GM12864 (cell line): ENCODE results near the gene COPZ1.
A peak's percentile ranks its signal among the peaks of the same experiment; 100 is the strongest.

ENCODE experiments used
- DNase-seq: peaks from one replicate; pipeline ENCODE4 v3.0.0-alpha.2; 2011; ENCODE audit warnings: low read depth
- H3K4me3 ChIP-seq: 2 replicates; pipeline ENCODE4 v1.5.1; 2011; ENCODE audit warnings: mild to moderate bottlenecking, low read depth, low read length, control low read depth
- CTCF ChIP-seq: IDR thresholded peaks from 2 replicates; pipeline ENCODE4 v1.5.1; 2011; ENCODE audit warnings: low read depth, mild to moderate bottlenecking, moderate library complexity, low read length, control low read depth, inconsistent platforms; ENCODE audit errors: missing control alignments

Gene COPZ1

GRCh38 chr12:54355104-54355815 is 30.3 kb downstream of the COPZ1 start:
- TF ChIP-seq CTCF = peak; percentile 13
- no peak for DNase-seq
- no peak overlapping the region for H3K4me3 ChIP-seq

GRCh38 chr12:54356228-54356627 is 31.3 kb downstream of the COPZ1 start:
- no peak for DNase-seq
- no peak for TF ChIP-seq CTCF
- H3K4me3 ChIP-seq = no peak overlapping the region

- TF ChIP-seq CTCF = no peak
- DNase-seq = no peak
- no peak overlapping the region for H3K4me3 ChIP-seq
Observed at GRCh38 chr12:54356951-54357356, 32.0 kb downstream of the COPZ1 start.

GRCh38 chr12:54357506-54358190 is 32.7 kb downstream of the COPZ1 start:
- no peak for TF ChIP-seq CTCF
- DNase-seq = no peak
- H3K4me3 ChIP-seq = peak overlapping the region; percentile 11; the same call in 1 of the 2 replicates

- peak; percentile 59 for DNase-seq
- peak overlapping the region; percentile 82 for H3K4me3 ChIP-seq
- no peak for TF ChIP-seq CTCF
Observed at GRCh38 chr12:54358191-54358944, 33.4 kb downstream of the COPZ1 start.

- peak; percentile 99 for DNase-seq
- H3K4me3 ChIP-seq = peak overlapping the region; percentile 82
- TF ChIP-seq CTCF = no peak
Observed at GRCh38 chr12:54358945-54359761, 34.2 kb downstream of the COPZ1 start.
